ENCODE measurements around the gene ZNF429.

DNA sequence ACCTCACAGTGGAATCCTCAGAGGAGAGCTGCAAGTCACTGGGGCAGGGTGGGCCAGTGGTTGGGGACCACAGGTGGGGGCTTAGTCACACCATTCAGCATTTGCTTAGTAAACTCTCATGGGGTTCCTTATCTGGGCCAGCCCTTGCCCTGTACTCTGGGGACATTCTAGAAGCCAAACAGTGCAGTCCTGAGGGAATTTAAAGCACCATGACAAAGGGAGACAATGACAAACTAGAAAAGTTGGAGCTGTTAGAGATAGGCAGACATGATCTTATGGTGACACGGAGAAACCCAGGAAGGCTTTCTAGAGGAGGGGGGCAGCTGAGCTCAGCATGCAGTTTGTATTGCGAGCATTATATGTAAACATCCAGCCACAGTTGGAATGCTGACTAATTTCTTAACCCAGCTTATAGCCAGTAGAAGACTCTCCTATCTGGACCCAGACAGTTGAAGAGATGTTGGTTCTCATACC is 87.6 kb downstream of the ZNF429 start:
- TF ChIP-seq, protein P1, sequence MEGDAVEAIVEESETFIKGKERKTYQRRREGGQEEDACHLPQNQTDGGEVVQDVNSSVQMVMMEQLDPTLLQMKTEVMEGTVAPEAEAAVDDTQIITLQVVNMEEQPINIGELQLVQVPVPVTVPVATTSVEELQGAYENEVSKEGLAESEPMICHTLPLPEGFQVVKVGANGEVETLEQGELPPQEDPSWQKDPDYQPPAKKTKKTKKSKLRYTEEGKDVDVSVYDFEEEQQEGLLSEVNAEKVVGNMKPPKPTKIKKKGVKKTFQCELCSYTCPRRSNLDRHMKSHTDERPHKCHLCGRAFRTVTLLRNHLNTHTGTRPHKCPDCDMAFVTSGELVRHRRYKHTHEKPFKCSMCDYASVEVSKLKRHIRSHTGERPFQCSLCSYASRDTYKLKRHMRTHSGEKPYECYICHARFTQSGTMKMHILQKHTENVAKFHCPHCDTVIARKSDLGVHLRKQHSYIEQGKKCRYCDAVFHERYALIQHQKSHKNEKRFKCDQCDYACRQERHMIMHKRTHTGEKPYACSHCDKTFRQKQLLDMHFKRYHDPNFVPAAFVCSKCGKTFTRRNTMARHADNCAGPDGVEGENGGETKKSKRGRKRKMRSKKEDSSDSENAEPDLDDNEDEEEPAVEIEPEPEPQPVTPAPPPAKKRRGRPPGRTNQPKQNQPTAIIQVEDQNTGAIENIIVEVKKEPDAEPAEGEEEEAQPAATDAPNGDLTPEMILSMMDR (IDR thresholded peaks at IDR 0.05; ENCODE audit: poor library complexity): no peak
- no peak for TF ChIP-seq EZH2phosphoT487 (IDR thresholded peaks at IDR 0.05; ENCODE audit: low read depth, severe bottlenecking, unreplicated experiment)

Data from hepatocyte (in vitro differentiated cells).